Activated CD4-positive, alpha-beta T cell treated with anti-CD3 and anti-CD28 coated beads for 24 hours (primary cell): ENCODE data around the gene AGAP1.

Experiments used
- DNase-seq, 2 donors: peaks; one replicate each; pipeline ENCODE4 v3.0.0-alpha.2; 2020; ENCODE audit warnings: low read depth in 2 of 2

Gene AGAP1

GRCh38 chr2:235843591-235844395 is 349.9 kb downstream of the AGAP1 start:
- DNase-seq, result no peak

GRCh38 chr2:235844561-235844960 is 350.7 kb downstream of the AGAP1 start:
- DNase-seq, result no peak

GRCh38 chr2:235845245-235845644 is 351.4 kb downstream of the AGAP1 start:
- DNase-seq, result no peak

GRCh38 chr2:235847576-235847975 is 353.7 kb downstream of the AGAP1 start:
- no peak for DNase-seq

- no peak for DNase-seq
These were observed 354.2 kb downstream of the AGAP1 start for GRCh38 chr2:235848055-235848454.

- DNase-seq, result no peak
These were observed 355.1 kb downstream of the AGAP1 start for GRCh38 chr2:235848946-235849345.

- DNase-seq, result no peak
These were observed 355.6 kb downstream of the AGAP1 start for GRCh38 chr2:235849489-235849888.

GRCh38 chr2:235850289-235850688 is 356.4 kb downstream of the AGAP1 start:
- no peak for DNase-seq

GRCh38 chr2:235850771-235851551 is 357.1 kb downstream of the AGAP1 start:
- DNase-seq, result no peak

GRCh38 chr2:235851828-235852525 is 358.1 kb downstream of the AGAP1 start:
- DNase-seq, result no peak

GRCh38 chr2:235852526-235852920 is 358.7 kb downstream of the AGAP1 start:
- no peak for DNase-seq

- no peak for DNase-seq
These were observed 360.4 kb downstream of the AGAP1 start for GRCh38 chr2:235854276-235854675.

GRCh38 chr2:235855011-235855410 is 361.2 kb downstream of the AGAP1 start:
- DNase-seq, result no peak

- no peak for DNase-seq
These were observed 362.5 kb downstream of the AGAP1 start for GRCh38 chr2:235856151-235856854.

- DNase-seq, result no peak
These were observed 363.8 kb downstream of the AGAP1 start for GRCh38 chr2:235857598-235857997.

GRCh38 chr2:235858881-235859280 is 365.0 kb downstream of the AGAP1 start:
- DNase-seq, result no peak

GRCh38 chr2:235859651-235860050 is 365.8 kb downstream of the AGAP1 start:
- DNase-seq, result no peak

GRCh38 chr2:235860111-235860510 is 366.3 kb downstream of the AGAP1 start:
- no peak for DNase-seq

- DNase-seq, result no peak
These were observed 367.0 kb downstream of the AGAP1 start for GRCh38 chr2:235860871-235861270.

GRCh38 chr2:235861383-235861782 is 367.5 kb downstream of the AGAP1 start:
- DNase-seq, result no peak

GRCh38 chr2:235863414-235863813 is 369.6 kb downstream of the AGAP1 start:
- DNase-seq, result no peak

- no peak for DNase-seq
These were observed 370.5 kb downstream of the AGAP1 start for GRCh38 chr2:235864302-235864701.
